CD4-positive, alpha-beta T cell treated with Interleukin-2 at 100 ng/mL for 4 hours (primary cell): Measurements from ENCODE around the gene MRPS23.

Source experiments
- DNase-seq: peaks from one replicate; pipeline ENCODE4 v3.0.0-alpha.2; 2020; ENCODE audit warnings: low spot score

The MRPS23 gene

GRCh38 chr17:57849874-57850754 lies at the start of gene MRPS23:
TSS of gene MRPS23 (minus strand) at chr17:57850044. CDS start at chr17:57850010, 34 bp downstream.
- peak; percentile 98 for DNase-seq

DNA sequence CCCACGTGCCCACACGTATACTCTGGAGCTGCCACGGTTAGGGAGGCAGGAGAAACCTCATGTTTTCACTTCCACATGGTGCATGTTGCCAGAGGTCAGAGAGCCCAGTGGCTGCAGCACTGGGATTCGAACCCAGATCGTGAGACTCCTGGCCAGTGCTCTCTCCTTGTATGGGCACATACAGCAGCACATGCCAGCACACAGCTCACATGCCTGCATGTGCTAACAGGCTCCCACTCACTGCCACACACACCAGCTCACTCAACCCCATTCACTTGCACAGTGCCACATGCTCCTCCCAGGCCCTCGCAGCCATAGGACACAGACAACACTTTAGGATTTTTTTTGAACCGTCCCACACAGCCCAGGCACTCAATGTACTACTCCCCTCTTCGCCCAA lies 49.5 kb upstream of the MRPS23 start:
- DNase-seq: no peak

DNA sequence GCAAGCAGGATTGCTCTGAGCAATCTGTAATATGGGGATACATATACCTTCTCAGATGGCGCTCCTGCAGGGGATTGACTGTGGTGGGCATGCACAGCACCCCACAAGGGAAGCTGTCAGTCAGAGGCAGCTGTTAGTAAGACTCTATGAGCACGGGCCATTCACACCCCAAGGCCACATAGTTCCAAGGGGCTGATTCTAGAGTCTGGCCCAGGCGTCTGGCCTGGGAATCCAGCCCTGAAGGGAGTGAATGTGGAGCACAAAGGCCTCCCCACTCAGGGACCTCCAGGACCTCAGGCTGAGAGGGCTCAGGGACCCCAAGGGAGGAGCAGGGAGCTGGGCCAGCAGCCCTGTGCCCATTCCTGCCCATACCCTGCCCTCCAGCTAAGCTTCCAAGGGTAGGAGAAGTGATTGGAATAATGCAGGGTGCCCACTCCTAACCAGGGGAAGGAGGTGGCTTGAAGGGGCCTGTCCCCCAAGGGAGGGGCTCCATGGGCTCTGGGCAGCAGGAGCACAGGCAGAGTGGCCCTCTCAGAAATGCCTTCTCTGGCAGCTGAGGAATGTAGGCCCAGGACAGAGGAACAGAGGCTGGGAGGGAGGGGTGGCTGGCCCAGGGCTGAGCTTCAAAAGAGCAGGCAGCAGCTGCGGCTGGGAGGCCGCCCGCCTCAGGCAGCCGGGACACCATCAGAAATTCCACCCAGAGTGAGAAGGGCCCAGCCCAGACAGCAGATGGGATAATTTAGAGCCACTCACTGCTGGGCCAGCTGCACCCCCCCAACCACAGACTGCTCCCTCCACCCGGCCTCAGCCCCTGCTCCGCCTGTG lies 48.9 kb upstream of the MRPS23 start:
- no peak for DNase-seq

- no peak for DNase-seq
Measured at GRCh38 chr17:57895382-57896060, 45.7 kb upstream of the MRPS23 start.

DNA sequence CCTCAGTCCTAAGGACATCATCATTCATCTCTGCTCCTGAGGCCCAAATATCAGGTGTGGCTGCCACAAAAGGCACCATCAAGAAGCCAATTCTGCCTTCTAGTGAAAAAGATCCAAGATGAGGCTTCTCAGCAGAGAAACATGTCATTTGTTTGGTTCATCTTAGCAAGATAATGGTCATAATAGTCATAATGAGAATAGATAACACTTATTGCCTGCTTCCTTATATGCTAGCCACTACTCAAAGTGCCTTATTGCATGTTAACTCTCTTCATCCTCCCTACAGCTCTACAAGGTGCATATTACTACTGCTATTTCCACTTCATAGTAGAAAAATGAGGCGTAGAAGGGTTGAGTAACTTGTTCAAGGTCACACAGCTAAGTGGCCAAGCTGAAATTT lies 45.0 kb upstream of the MRPS23 start:
- no peak for DNase-seq

DNA sequence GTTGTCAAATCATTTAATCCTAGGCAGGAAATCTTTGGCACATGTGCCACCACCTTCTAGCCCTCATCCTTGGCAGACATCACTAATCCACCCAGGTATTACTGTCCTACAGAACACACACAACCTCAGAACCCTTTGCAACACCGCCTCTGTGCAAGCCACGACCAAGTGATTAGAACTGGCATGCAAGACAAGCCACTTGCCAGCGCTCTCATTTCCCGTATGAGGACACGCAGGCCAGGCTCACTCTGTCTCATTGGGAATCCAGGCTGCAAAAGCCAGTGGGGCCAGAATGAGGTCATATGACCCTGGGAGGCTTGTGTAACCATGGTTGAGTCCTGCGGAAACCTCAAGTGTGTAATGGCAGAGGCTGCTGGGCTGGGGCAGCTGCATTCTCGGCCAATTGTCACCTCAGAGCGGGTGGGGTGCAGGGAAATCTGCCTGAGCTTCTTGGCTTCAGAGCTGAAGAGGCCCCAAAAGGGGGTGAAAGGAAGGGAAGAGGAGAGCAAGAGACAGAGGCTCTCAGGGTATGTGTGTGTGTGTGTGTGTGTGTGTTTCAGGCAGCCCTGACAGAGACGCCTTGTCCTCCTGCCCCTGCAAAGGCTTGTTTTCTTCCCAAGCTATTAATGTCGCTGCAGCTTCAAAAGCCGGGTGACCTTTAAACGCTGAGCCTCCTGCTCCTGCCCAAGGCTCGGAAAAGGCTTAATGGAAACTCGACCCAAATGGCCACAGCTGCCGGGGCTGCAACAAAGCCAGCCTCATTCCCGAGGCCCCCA lies 43.2 kb upstream of the MRPS23 start:
- peak; percentile 6 for DNase-seq

GRCh38 chr17:57892146-57892819 lies 42.4 kb upstream of the MRPS23 start:
- peak; percentile 76 for DNase-seq

- no peak for DNase-seq
Measured at GRCh38 chr17:57890857-57891232, 41.0 kb upstream of the MRPS23 start.

GRCh38 chr17:57889892-57890856 lies 40.3 kb upstream of the MRPS23 start:
- no peak for DNase-seq

- DNase-seq: no peak
Measured at GRCh38 chr17:57889252-57889651, 39.4 kb upstream of the MRPS23 start.

GRCh38 chr17:57888311-57889216 lies 38.7 kb upstream of the MRPS23 start:
- DNase-seq: no peak

- no peak for DNase-seq
Measured at GRCh38 chr17:57887161-57887560, 37.3 kb upstream of the MRPS23 start.

DNA sequence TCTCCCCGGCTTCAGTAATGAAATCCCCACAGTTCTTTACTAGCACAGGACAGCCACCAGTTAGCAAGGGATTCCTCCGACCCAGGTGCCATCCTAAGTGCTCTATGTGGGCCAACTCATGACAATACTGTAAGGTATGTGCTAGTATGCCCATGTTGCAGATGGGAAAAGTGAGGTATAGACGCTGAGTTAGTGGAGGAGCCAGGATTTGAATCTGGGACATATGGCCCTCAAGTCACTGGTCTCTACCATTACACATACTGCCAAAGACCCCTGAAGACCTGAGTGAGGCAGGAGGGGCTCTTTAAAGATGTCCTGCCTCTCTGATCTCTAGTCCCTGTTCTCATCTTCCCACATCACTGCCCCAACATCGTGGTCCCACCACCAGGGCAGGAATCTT lies 36.2 kb upstream of the MRPS23 start:
- no peak for DNase-seq

- DNase-seq: no peak
Measured at GRCh38 chr17:57885148-57885915, 35.5 kb upstream of the MRPS23 start.

- DNase-seq: no peak
Measured at GRCh38 chr17:57881783-57882351, 32.0 kb upstream of the MRPS23 start.

- no peak for DNase-seq
Measured at GRCh38 chr17:57881143-57881542, 31.3 kb upstream of the MRPS23 start.

GRCh38 chr17:57880086-57880456 lies 30.2 kb upstream of the MRPS23 start:
- DNase-seq: peak; percentile 13
